ENCODE results near the gene TBC1D16. TPM values are rescaled to one million over a fixed set of nuclear protein-coding genes. Genes with fewer than 3 reads are reported as not detected.

The TBC1D16 gene
- total and polyA plus RNA-seq, 10 of the 15 experiments (the other 5 are each of a cell fraction or from before 2014, with no cell fraction given), result 0.01 to 0.13 (median 0.06) TPM; not detected in 3

GRCh38 chr17:80033840-80034239 lies 1.8 kb downstream of the TBC1D16 start:
- DNase-seq (ENCODE audit: low read depth, low spot score) (no peak), FAIRE-seq (no peak), ATAC-seq (no peak)
- Histone ChIP-seq H3K4me1 (ENCODE audit: control insufficient read depth, insufficient read depth, low read length) (no peaks in the 10 kb centered on the region), H3K9ac (ENCODE audit: control insufficient read depth, insufficient read depth, low read length) (no peak overlapping the region), H3K36me3 (ENCODE audit: control insufficient read depth in 2 of 2, insufficient read depth in 2 of 2, low read length in 1 of 2) (no peaks in the 10 kb centered on the region), H2AFZ (ENCODE audit: control insufficient read depth, low read depth, low read length) (no peak overlapping the region), H3K9me3 (replicated peaks; ENCODE audit: control insufficient read depth, insufficient read depth, low read length) (no peaks in the 10 kb centered on the region), H3K27me3 (replicated peaks in 1 of 2; ENCODE audit: control insufficient read depth in 2 of 2, insufficient read depth in 2 of 2, low read length in 1 of 2) (peaks cover 3 to 4% of the 10 kb centered on the region in 2 experiments; a peak in 3 of 4 replicates), H4K20me1 (ENCODE audit: control insufficient read depth, insufficient read depth) (no peaks in the 10 kb centered on the region; the same call in 1 of the 2 replicates), H3K79me2 (ENCODE audit: control insufficient read depth, insufficient read depth, low read length) (no peaks in the 10 kb centered on the region), H3K4me3 (no peak overlapping the region), H3K4me2 (ENCODE audit: control insufficient read depth, insufficient read depth) (no peak overlapping the region), H3K27ac (ENCODE audit: control insufficient read depth, insufficient read depth) (no peak overlapping the region)
- ChIA-PET RAD21 (ENCODE audit: unreplicated experiment) (no interaction called here), POLR2A (no interaction called here), SMC1A (ENCODE audit: uncharacterized antibody, unreplicated experiment) (no interaction called here), CTCF (interaction anchor here (0.7 to 1.0 kb wide), 3 partner anchors 16 to 235 kb away, joined by 3 read pairs; no protein-coding TSS in a partner anchor)
- WGBS (ENCODE audit: insufficient coverage, insufficient replicate concordance, low lambda C conversion rate, missing lambda C conversion rate), result 69% methylated on average over 4 of the region's 4 CpGs
- in situ Hi-C loops (cut with MboI), result no loop called here
- BruUV-seq (replicated peaks), result no TSS peak
- TF ChIP-seq CEBPB (IDR thresholded peaks at IDR 0.05; ENCODE audit: borderline replicate concordance in 1 of 2, low read depth in 2 of 2, low read length in 2 of 2) (no peak), MYB (IDR thresholded peaks at IDR 0.05; ENCODE audit: borderline replicate concordance, low read depth, low read length) (no peak), USF1 (IDR thresholded peaks at IDR 0.05; ENCODE audit: borderline replicate concordance, extremely low read length, insufficient read depth, low read depth, low read length) (no peak), JUNB (IDR thresholded peaks at IDR 0.05) (no peak), RELB (IDR thresholded peaks at IDR 0.05; ENCODE audit: low read depth) (no peak), FOXK2 (IDR thresholded peaks at IDR 0.05) (no peak), PRDM15 (CRISPR knock-in tag; IDR thresholded peaks at IDR 0.05) (no peak), RAD51 (IDR thresholded peaks at IDR 0.05) (no peak), PKNOX1 (IDR thresholded peaks at IDR 0.05) (no peak), PBX3 (IDR thresholded peaks at IDR 0.05; ENCODE audit: insufficient replicate concordance, low read depth, low read length) (no peak)
- intact Hi-C loops (cut with micrococcal nuclease; ENCODE audit: unreplicated experiment), result no loop called here

All from GM12878 (cell line).